ENCODE data around the gene CDC42EP5.

DNA sequence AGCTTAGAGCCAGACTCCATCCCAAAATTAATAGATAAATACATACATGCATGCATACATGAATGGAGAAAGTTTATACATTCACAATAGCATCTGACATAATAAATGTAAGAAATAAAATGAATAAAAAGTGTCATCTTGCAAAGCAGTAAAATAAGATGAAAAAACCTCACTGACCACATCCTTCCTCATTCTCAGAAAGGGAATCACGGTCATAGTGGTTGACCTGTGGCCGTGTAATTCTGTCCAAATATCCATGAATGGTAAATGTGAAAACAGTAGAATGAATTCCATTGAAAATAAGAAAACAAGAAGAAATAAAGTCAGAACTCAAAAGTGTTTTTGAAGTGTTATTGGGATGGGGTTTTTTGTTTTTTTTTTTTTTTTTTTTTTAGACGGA, 9.8 kb upstream of the CDC42EP5 start:
- no peak for TF ChIP-seq POLR2AphosphoS5 (IDR thresholded peaks at IDR 0.05; ENCODE audit: low read depth, low read length)
- TF ChIP-seq TAF1 (IDR thresholded peaks at IDR 0.05; ENCODE audit: borderline replicate concordance, insufficient read depth, low read length) = no peak
- TF ChIP-seq REST (IDR thresholded peaks at IDR 0.05; ENCODE audit: insufficient read depth in 1 of 2, low read depth in 2 of 2, low read length in 2 of 2) = no peak
